WTC11 (cell line): ENCODE results near the gene CHD9. TPM values are rescaled to one million over a fixed set of nuclear protein-coding genes. Genes with fewer than 3 reads are reported as not detected.
A peak's percentile ranks its signal among the peaks of the same experiment; 100 is the strongest.

Experiments
- ATAC-seq: fragments of 200-7000 bp; cut with Tn5 transposase; 2 replicates; pipeline ENCODE4 v1.10.0; 2021; ENCODE audit warnings: mild to moderate bottlenecking, moderate library complexity
- CTCF ChIA-PET: fragments of 300-600 bp; sonication (Branson Sonifier 250); formaldehyde crosslinking; loops from one replicate; lab custom pipeline; 2021; ENCODE audit warnings: antibody characterized with exemption; lab: Charles Lee
- POLR2A ChIA-PET: fragments of 350-600 bp; sonication (Branson Sonifier 250); formaldehyde crosslinking; loops from one replicate; lab custom pipeline; 2021; ENCODE audit warnings: antibody characterized with exemption; lab: Charles Lee
- DNase-seq: peaks from one replicate; pipeline ENCODE4 v3.0.0; 2021; ENCODE audit warnings: low spot score
- H3K27ac Mint-ChIP-seq: 2 replicates; pipeline ENCODE4 v1.8.0; 2021; ENCODE audit warnings: mixed read lengths
- H3K27me3 Mint-ChIP-seq: 2 replicates; pipeline ENCODE4 v1.8.0; 2021; ENCODE audit warnings: low read depth, mild to moderate bottlenecking, moderate library complexity, mixed read lengths
- H3K36me3 Mint-ChIP-seq: 2 replicates; pipeline ENCODE4 v1.8.0; 2021; ENCODE audit warnings: mixed read lengths
- H3K4me1 Mint-ChIP-seq: 2 replicates; pipeline ENCODE4 v1.8.0; 2022; ENCODE audit warnings: mixed read lengths
- H3K4me3 Mint-ChIP-seq: 2 replicates; pipeline ENCODE4 v1.8.0; 2021; ENCODE audit warnings: mild to moderate bottlenecking, moderate library complexity, mixed read lengths
- H3K9me3 Mint-ChIP-seq: 2 replicates; pipeline ENCODE4 v1.8.0; 2021; ENCODE audit warnings: mixed read lengths
- ATF6 ChIP-seq: sonication (generic); formaldehyde crosslinking; IDR thresholded peaks from 2 replicates; pipeline ENCODE4 v1.8.1; 2023; ENCODE audit warnings: mild to moderate bottlenecking, missing genetic modification reagents
- CBFB ChIP-seq: sonication (generic); formaldehyde crosslinking; IDR thresholded peaks from 2 replicates; pipeline ENCODE4 v1.8.1; 2022; ENCODE audit warnings: mild to moderate bottlenecking, low read depth, missing genetic modification reagents
- CREM ChIP-seq: sonication (generic); formaldehyde crosslinking; IDR thresholded peaks from 2 replicates; pipeline ENCODE4 v1.8.1; 2022; ENCODE audit warnings: mild to moderate bottlenecking, missing genetic modification reagents, moderate library complexity
- ESRRA ChIP-seq: sonication (generic); formaldehyde crosslinking; IDR thresholded peaks from 2 replicates; pipeline ENCODE4 v1.8.1; 2022; ENCODE audit warnings: mild to moderate bottlenecking, missing genetic modification reagents, borderline replicate concordance
- FOXJ3 ChIP-seq: sonication (generic); formaldehyde crosslinking; IDR thresholded peaks from 2 replicates; pipeline ENCODE4 v1.9.0; 2021; ENCODE audit warnings: missing genetic modification reagents, mild to moderate bottlenecking, borderline replicate concordance
- GABPB1 ChIP-seq: sonication (generic); formaldehyde crosslinking; IDR thresholded peaks from 2 replicates; pipeline ENCODE4 v1.8.1; 2023; ENCODE audit warnings: mild to moderate bottlenecking, missing genetic modification reagents
- GRHL2 ChIP-seq: fragments of 250-450 bp; sonication (Bioruptor Pico); IDR thresholded peaks from 2 replicates; pipeline ENCODE4 v1.8.0; 2022; ENCODE audit warnings: mild to moderate bottlenecking, moderate library complexity; ENCODE audit not compliant: insufficient replicate concordance, severe bottlenecking
- HMGA2 ChIP-seq: fragments of 250-450 bp; sonication (Bioruptor Pico); IDR thresholded peaks from 2 replicates; pipeline ENCODE4 v1.4.0; 2021; ENCODE audit warnings: mild to moderate bottlenecking, moderate library complexity
- JAZF1 ChIP-seq: fragments of 250-450 bp; sonication (Bioruptor Pico); IDR thresholded peaks from 2 replicates; pipeline ENCODE4 v1.9.0; 2021; ENCODE audit warnings: moderate library complexity, mild to moderate bottlenecking, inconsistent platforms
- JUN ChIP-seq: sonication (generic); formaldehyde crosslinking; IDR thresholded peaks from 2 replicates; pipeline ENCODE4 v1.8.0; 2023; ENCODE audit warnings: mild to moderate bottlenecking, missing genetic modification reagents
- KAT7 ChIP-seq: sonication (generic); formaldehyde crosslinking; IDR thresholded peaks from 2 replicates; pipeline ENCODE4 v1.8.1; 2023; ENCODE audit warnings: missing genetic modification reagents, mild to moderate bottlenecking, borderline replicate concordance
- NR3C1 ChIP-seq: sonication (generic); formaldehyde crosslinking; conservative IDR thresholded peaks from 2 replicates; pipeline ENCODE4 v1.8.1; 2023; ENCODE audit warnings: low read depth, mild to moderate bottlenecking, missing genetic modification reagents
- OVOL2 ChIP-seq: fragments of 250-450 bp; sonication (Bioruptor Pico); IDR thresholded peaks from 2 replicates; pipeline ENCODE4 v1.9.0; 2021; ENCODE audit warnings: mild to moderate bottlenecking, borderline replicate concordance
- PRRX2 ChIP-seq: fragments of 250-450 bp; sonication (Bioruptor Pico); IDR thresholded peaks from 2 replicates; pipeline ENCODE4 v1.8.0; 2021; ENCODE audit warnings: mild to moderate bottlenecking
- SMAD4 ChIP-seq: sonication (generic); formaldehyde crosslinking; IDR thresholded peaks from 2 replicates; pipeline ENCODE4 v1.8.0; 2022; ENCODE audit warnings: mild to moderate bottlenecking, missing genetic modification reagents
- SP1 ChIP-seq: sonication (generic); formaldehyde crosslinking; conservative IDR thresholded peaks from 2 replicates; pipeline ENCODE4 v1.8.1; 2022; ENCODE audit warnings: missing genetic modification reagents
- TEAD4 ChIP-seq: sonication (generic); formaldehyde crosslinking; IDR thresholded peaks from 2 replicates; pipeline ENCODE4 v1.8.0; 2022; ENCODE audit warnings: mild to moderate bottlenecking, missing genetic modification reagents
- TP53 ChIP-seq: sonication (generic); formaldehyde crosslinking; IDR thresholded peaks from 2 replicates; pipeline ENCODE4 v1.8.1; 2023; ENCODE audit warnings: mild to moderate bottlenecking, missing genetic modification reagents
- ZNF219 ChIP-seq: sonication (generic); formaldehyde crosslinking; IDR thresholded peaks from 2 replicates; pipeline ENCODE4 v1.8.0; 2023; ENCODE audit warnings: missing genetic modification reagents, mild to moderate bottlenecking, borderline replicate concordance
- ZNF263 ChIP-seq: sonication (generic); formaldehyde crosslinking; IDR thresholded peaks from 2 replicates; pipeline ENCODE4 v1.8.1; 2022; ENCODE audit warnings: low read depth, mild to moderate bottlenecking, moderate library complexity, missing genetic modification reagents
- ZNF396 ChIP-seq: fragments of 250-450 bp; sonication (Bioruptor Pico); IDR thresholded peaks from 2 replicates; pipeline ENCODE4 v1.8.0; 2021; ENCODE audit warnings: mild to moderate bottlenecking, moderate library complexity, borderline replicate concordance
- total RNA-seq: library from RNA; stranded (reverse); gene quantifications from 3 replicates; pipeline ENCODE4 v1.2.3, GENCODE V29; 2021
- TF ChIP-seq, protein P1 (sequence below): fragments of 250-450 bp; sonication (Bioruptor Pico); conservative IDR thresholded peaks from 2 replicates; pipeline ENCODE4 v1.9.0; 2021; ENCODE audit warnings: mild to moderate bottlenecking
- TF ChIP-seq, protein P2 (sequence below): fragments of 250-450 bp; sonication (Bioruptor Pico); IDR thresholded peaks from 2 replicates; pipeline ENCODE4 v1.8.0; 2021; ENCODE audit warnings: mild to moderate bottlenecking

CHD9 gene
- total RNA-seq, 1 experiment from 2014 or later = 31.3 TPM

DNA sequence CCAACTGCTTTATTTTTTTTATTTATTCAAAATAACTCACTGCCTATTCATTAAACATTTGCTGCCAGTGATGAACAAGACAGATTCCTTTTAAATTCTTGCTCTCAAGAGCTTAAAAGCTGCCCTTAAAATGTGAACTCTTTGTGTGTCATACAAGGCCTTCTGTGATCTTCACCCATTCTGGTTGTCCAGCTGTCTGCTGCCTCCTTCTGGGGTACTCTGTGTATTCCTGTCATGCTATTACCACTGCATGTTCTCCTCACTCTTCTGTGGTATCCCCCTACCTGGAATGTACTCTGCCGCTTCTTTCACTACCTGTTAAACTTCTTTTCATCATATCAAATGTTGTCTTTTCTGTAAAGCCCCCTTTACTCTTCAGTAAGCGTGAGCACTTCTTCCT lies 165.8 kb downstream of the CHD9 start:
- H3K27me3 Mint-ChIP-seq = no peaks in the 10 kb centered on the region
- TF ChIP-seq ATF6 (CRISPR knock-in tag) (no peak), KAT7 (CRISPR knock-in tag) (no peak), CREM (CRISPR knock-in tag) (no peak), ZNF219 (CRISPR knock-in tag) (no peak), GRHL2 (CRISPR knock-in tag) (no peak), CBFB (CRISPR knock-in tag) (no peak), SP1 (no peak)
- H3K27ac Mint-ChIP-seq = no peak overlapping the region
- H3K36me3 Mint-ChIP-seq = peaks cover 8% of the 10 kb centered on the region
- 0 out of 2 replicates have a peak, but pooled peaks cover 5% of the 10 kb centered on the region for H3K4me1 Mint-ChIP-seq
- DNase-seq (no peak), ATAC-seq (peak; percentile 60)
- no peaks in the 10 kb centered on the region for H3K9me3 Mint-ChIP-seq
- POLR2A ChIA-PET = no interaction called here
- CTCF ChIA-PET = interaction anchor here (1.3 kb wide), 1 partner anchor 166 kb away, joined by 5 read pairs; the partner anchor contains the start of gene CHD9
- H3K4me3 Mint-ChIP-seq = no peak overlapping the region

GRCh38 chr16:53224951-53225533 lies 170.3 kb downstream of the CHD9 start:
- no peak for DNase-seq
- no peaks in the 10 kb centered on the region for H3K9me3 Mint-ChIP-seq
- CTCF ChIA-PET = no interaction called here

GRCh38 chr16:53232826-53233529 lies 178.2 kb downstream of the CHD9 start:
- POLR2A ChIA-PET = no interaction called here
- peaks cover 64% of the 10 kb centered on the region for H3K36me3 Mint-ChIP-seq
- no peaks in the 10 kb centered on the region for H3K27me3 Mint-ChIP-seq

More at GRCh38 chr16:53224951-53225533, 170.3 kb downstream of the CHD9 start:
- H3K27me3 Mint-ChIP-seq = no peaks in the 10 kb centered on the region
- no peak for ATAC-seq
- POLR2A ChIA-PET = no interaction called here
- no peaks in the 10 kb centered on the region for H3K4me1 Mint-ChIP-seq
- peaks cover 31% of the 10 kb centered on the region for H3K36me3 Mint-ChIP-seq
- no peak overlapping the region for H3K27ac Mint-ChIP-seq
- TF ChIP-seq JUN (CRISPR knock-in tag) = no peak
- no peak overlapping the region for H3K4me3 Mint-ChIP-seq

DNA sequence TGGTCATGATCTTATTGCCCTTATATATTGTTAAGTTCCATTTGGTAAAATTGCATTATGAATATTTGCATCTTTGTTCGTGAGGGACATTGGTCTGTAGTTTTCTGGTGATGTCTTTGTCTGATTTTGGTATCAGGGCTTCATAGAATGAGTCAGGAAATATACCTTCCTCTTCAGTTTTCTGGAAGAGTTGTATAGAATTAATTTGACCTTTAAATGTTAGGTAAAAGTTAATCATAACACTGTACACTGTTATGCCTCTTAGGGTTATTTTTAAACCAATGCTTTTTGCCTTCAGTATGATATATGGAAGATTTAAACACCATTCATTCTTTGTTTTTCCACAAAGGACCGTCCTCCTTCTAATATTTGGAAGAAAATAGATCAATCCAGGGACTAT lies 180.0 kb downstream of the CHD9 start:
- peaks cover 62% of the 10 kb centered on the region for H3K36me3 Mint-ChIP-seq
- DNase-seq (no peak), ATAC-seq (no peak)
- TF ChIP-seq, protein P1, sequence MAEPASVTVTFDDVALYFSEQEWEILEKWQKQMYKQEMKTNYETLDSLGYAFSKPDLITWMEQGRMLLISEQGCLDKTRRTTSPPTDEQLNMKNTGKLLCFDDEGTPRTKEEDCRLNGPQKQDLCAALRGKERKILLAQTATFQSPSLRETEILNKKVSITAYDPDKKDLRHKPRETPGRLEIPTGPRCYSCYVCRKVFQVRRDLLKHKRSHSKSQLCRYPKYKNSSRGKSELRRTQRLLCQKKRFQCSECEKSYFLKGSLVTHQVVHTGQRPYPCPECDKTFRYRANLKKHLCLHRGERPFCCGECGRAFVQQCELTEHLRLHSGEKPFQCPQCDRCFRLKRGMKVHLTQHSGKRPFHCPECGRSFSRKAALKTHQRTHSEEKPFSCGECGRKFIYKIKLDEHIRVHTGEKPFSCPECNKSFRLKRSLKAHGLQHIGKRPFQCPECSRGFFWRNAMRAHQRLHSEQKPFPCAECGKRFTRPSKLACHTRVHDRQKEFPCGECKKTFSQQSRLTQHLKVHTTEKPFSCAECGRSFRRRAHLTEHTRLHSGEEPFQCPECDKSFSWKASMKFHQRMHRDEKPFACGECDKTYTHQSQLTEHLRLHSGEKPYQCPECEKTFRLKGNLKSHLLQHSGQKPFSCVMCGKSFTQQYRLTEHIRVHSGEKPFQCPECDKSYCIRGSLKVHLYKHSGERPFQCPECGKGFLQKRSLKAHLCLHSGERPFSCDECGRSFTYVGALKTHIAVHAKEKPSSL (CRISPR knock-in tag) = no peak
- TF ChIP-seq JAZF1 (no peak), TEAD4 (CRISPR knock-in tag) (no peak), OVOL2 (no peak), ZNF396 (CRISPR knock-in tag) (no peak), GABPB1 (CRISPR knock-in tag) (no peak), FOXJ3 (CRISPR knock-in tag) (no peak), PRRX2 (CRISPR knock-in tag) (no peak), TP53 (CRISPR knock-in tag) (no peak), ZNF263 (CRISPR knock-in tag) (no peak)
- TF ChIP-seq, protein P2, sequence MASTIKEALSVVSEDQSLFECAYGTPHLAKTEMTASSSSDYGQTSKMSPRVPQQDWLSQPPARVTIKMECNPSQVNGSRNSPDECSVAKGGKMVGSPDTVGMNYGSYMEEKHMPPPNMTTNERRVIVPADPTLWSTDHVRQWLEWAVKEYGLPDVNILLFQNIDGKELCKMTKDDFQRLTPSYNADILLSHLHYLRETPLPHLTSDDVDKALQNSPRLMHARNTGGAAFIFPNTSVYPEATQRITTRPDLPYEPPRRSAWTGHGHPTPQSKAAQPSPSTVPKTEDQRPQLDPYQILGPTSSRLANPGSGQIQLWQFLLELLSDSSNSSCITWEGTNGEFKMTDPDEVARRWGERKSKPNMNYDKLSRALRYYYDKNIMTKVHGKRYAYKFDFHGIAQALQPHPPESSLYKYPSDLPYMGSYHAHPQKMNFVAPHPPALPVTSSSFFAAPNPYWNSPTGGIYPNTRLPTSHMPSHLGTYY (CRISPR knock-in tag) = no peak
- no peak overlapping the region for H3K27ac Mint-ChIP-seq
- no peaks in the 10 kb centered on the region for H3K4me1 Mint-ChIP-seq
- H3K27me3 Mint-ChIP-seq = no peaks in the 10 kb centered on the region
- ChIA-PET POLR2A (no interaction called here), CTCF (no interaction called here)
- no peaks in the 10 kb centered on the region for H3K9me3 Mint-ChIP-seq
- H3K4me3 Mint-ChIP-seq = no peak overlapping the region

More at GRCh38 chr16:53232826-53233529, 178.2 kb downstream of the CHD9 start:
- TF ChIP-seq PRRX2 (CRISPR knock-in tag) (no peak), NR3C1 (CRISPR knock-in tag) (no peak), CREM (CRISPR knock-in tag) (no peak), HMGA2 (CRISPR knock-in tag) (no peak), SMAD4 (CRISPR knock-in tag) (no peak), ESRRA (no peak)
- DNase-seq = no peak
- Mint-ChIP-seq H3K27ac (no peak overlapping the region), H3K9me3 (no peaks in the 10 kb centered on the region), H3K4me3 (no peak overlapping the region), H3K4me1 (no peaks in the 10 kb centered on the region)
- CTCF ChIA-PET = no interaction called here
- no peak for ATAC-seq
